Skeletal muscle tissue (tissue), 4 donors: Measurements from ENCODE around the gene C6orf132. TPM values are rescaled to one million over a fixed set of nuclear protein-coding genes. Genes with fewer than 3 reads are reported as not detected.

Source experiments
- H3K27ac ChIP-seq: one replicate; pipeline ENCODE4 v1.7.0; 2013; ENCODE audit warnings: mild to moderate bottlenecking, low read depth, low read length, inconsistent platforms
- H3K27me3 ChIP-seq, 3 donors: one replicate each; pipeline ENCODE4 v1.7.0; 2013; ENCODE audit warnings: low read length in 3 of 3; ENCODE audit not compliant: control insufficient read depth in 3 of 3, insufficient read depth in 3 of 3
- H3K36me3 ChIP-seq, 3 donors: one replicate each; pipeline ENCODE4 v1.7.0; 2013; ENCODE audit warnings: low read length in 3 of 3; ENCODE audit not compliant: control insufficient read depth in 3 of 3, insufficient read depth in 3 of 3
- H3K4me1 ChIP-seq, 3 donors: one replicate each; pipeline ENCODE4 v1.7.0; 2013; ENCODE audit warnings: low read length in 3 of 3, mild to moderate bottlenecking in 3 of 3; ENCODE audit not compliant: control insufficient read depth in 3 of 3, insufficient read depth in 3 of 3
- H3K4me3 ChIP-seq, 3 donors: one replicate each; pipeline ENCODE4 v1.7.0; 2013; ENCODE audit warnings: low read length in 3 of 3
- H3K9ac ChIP-seq, 3 donors: one replicate each; pipeline ENCODE4 v1.7.0; 2013; ENCODE audit warnings: low read length in 3 of 3, mild to moderate bottlenecking in 3 of 3, moderate library complexity in 2 of 3, low read depth in 1 of 3
- H3K9me3 ChIP-seq, 3 donors: one replicate each; pipeline ENCODE4 v1.7.0; 2013; ENCODE audit warnings: low read length in 3 of 3; ENCODE audit not compliant: control insufficient read depth in 3 of 3
- total RNA-seq: library from RNA; depleted of rRNA; stranded (reverse); fragments of >200 nt; gene quantifications from one replicate; pipeline ENCODE4 v1.2.3, GENCODE V29; 2014
- donor health status: Osteomylitis.

C6orf132 gene
- total RNA-seq, 1 donor from 2014 or later = under 0.01 TPM

DNA sequence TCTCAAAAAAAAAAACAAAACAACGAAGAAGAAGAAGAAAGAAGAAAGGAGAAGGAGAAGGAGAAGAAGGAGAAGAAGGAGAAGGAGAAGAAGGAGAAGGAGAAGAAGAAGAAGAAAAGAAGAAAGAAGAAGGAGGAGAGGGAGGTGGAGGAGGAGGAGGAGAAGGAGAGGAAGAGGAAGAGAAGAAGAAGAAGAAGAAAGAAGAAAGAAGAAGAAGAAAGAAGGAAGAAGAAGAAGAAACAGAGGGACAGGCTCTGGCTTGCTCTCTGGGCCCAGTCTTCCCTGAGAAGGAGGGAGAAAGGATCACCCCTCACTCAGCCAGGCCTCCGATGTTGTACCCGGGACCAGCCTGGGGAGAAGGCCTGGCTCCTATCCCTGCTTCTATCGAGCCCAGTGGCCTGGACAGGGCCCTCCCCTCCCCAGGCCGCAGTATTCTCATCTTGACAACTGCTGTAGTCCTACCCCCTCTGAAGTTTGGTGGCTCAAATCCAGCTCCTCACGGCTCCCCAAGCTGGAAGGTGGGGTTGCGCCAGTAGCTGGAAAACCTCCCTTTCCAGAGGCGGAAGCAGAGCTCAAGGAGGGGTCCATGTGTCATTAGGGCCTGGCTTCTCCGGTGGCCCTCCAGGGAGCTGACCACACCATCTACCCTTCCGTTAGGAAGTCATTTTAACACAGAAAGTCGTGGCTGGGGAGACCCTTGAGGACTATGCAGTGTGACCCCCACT is 18.9 kb downstream of the C6orf132 start:
- no peak overlapping the region for H3K4me3 ChIP-seq
- peaks cover under 1 to 2% (median under 1%) of the 10 kb centered on the region in 3 donors for H3K4me1 ChIP-seq
- no peaks in the 10 kb centered on the region for H3K36me3 ChIP-seq
- H3K27me3 ChIP-seq = no peaks in the 10 kb centered on the region
- H3K9me3 ChIP-seq = no peaks in the 10 kb centered on the region
- H3K9ac ChIP-seq = no peak overlapping the region
- H3K27ac ChIP-seq = no peak overlapping the region

DNA sequence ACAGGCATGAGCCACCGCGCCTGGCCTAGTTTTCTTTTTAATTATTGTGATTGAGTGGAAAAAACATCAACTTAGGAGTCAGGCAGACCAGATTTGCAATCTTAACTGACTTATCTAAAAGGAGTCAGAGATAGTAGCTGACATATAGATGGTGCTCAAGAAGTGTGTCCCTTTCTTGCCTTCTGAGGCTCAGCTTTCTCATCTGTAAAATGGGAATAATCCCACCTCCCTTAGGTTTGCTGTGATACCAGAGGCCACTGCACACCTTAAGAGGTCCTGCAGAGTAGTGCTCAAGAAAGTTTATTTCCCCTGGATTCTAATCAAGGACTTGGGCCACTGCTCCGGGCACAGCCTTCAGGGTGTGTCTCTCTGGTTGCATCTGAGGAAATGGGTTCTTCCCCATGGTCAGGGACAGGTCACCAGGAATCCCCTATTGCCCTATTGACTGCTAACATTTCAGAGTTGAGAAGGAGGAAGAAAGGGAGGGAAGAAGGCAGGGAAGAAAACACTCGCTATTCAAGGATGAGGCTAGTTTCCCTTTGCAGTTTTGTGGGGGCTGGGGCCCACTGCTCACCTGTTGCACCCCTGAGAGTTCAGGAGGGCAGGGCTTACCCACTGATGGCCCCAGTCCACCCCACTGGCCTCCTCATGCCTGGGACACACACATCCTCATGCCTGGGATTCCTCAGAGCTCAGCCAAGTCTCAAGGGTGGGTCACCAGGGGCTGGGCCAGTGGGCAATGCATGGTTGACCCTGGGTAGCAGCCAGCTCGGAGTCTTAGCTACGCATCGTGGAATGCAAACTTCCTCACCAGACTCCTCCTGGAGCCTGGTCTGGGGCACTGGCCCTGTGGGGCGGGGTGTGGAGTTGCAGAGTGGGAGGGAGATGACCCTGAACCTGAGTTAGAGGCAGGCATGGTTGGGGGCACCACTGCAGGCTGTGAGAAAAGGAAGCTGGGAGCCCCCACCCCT is 21.2 kb downstream of the C6orf132 start:
- H3K36me3 ChIP-seq = no peaks in the 10 kb centered on the region
- no peak overlapping the region for H3K4me3 ChIP-seq
- no peak overlapping the region for H3K27ac ChIP-seq
- no peaks in the 10 kb centered on the region for H3K27me3 ChIP-seq
- peaks cover 8 to 10% (median 8%) of the 10 kb centered on the region in 3 donors for H3K4me1 ChIP-seq
- no peaks in the 10 kb centered on the region for H3K9me3 ChIP-seq
- H3K9ac ChIP-seq = no peak overlapping the region

DNA sequence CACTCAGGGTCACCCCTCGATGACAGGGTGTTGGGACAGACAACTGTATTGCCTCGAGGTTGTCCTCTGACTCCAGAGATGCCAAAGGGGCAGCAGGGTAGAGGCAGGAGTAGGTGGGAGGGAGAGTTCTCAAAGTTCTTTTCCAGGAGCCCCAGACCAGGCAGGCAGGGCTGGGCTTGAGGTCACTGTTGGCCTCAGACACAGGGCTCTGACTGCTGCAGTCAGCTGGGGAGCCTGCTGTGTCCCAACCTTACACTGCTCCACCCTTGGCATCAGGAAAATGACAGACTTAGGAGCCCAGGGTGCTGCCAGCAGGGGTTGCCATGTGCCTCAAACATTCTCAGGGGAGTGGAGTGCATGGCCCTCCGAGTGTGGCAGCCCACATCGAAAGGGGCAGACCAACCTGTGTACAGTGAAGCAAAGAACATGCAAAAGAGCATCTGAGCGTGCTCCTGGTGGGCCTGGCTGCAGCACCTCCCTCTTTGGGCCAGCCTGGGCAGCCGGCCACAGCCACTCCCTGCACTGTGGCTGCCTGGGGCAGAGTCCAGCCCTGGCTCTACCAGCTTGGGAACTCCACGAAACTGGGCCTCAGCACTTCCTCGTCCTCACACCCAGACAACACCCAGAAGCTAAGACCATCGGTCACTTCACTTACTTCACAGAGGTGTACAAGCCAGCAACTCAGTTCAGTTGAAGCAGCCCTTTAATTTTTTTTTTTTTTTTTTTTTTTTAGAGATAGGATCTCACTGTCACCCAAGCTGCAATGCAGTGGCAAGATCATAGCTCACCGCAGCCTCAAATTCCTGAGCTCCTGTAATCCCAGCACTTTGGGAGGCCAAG is 24.0 kb downstream of the C6orf132 start:
- no peak overlapping the region for H3K27ac ChIP-seq
- no peaks in the 10 kb centered on the region for H3K9me3 ChIP-seq
- H3K9ac ChIP-seq = peak overlapping the region; percentile 2 to 67 (median 57)
- peaks cover 8 to 10% (median 8%) of the 10 kb centered on the region in 3 donors for H3K4me1 ChIP-seq
- H3K27me3 ChIP-seq = no peaks in the 10 kb centered on the region
- no peaks in the 10 kb centered on the region for H3K36me3 ChIP-seq
- H3K4me3 ChIP-seq = peak overlapping the region in 1 of 3 donors; percentile 19

DNA sequence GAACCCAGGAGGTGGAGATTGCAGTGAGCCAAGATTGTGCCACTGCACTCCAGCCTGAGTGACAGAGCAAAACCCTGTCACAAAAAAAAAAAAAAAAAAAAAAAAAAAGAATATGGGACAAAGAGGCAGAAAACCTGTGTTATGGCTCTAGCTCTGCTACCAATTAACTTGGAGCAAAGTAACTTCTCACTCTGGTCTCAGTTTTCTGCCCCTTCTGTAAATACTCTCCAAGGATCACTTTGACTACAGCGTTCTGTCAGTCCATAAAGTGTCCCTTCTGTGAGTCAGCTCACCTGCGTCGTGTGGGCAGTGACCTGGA is 24.6 kb downstream of the C6orf132 start:
- H3K4me1 ChIP-seq = peaks cover 8 to 10% (median 8%) of the 10 kb centered on the region in 3 donors
- H3K9ac ChIP-seq = peak overlapping the region; percentile 2 to 67 (median 57)
- no peak overlapping the region for H3K27ac ChIP-seq
- H3K36me3 ChIP-seq = no peaks in the 10 kb centered on the region
- no peaks in the 10 kb centered on the region for H3K9me3 ChIP-seq
- no peaks in the 10 kb centered on the region for H3K27me3 ChIP-seq
- H3K4me3 ChIP-seq = no peak overlapping the region

DNA sequence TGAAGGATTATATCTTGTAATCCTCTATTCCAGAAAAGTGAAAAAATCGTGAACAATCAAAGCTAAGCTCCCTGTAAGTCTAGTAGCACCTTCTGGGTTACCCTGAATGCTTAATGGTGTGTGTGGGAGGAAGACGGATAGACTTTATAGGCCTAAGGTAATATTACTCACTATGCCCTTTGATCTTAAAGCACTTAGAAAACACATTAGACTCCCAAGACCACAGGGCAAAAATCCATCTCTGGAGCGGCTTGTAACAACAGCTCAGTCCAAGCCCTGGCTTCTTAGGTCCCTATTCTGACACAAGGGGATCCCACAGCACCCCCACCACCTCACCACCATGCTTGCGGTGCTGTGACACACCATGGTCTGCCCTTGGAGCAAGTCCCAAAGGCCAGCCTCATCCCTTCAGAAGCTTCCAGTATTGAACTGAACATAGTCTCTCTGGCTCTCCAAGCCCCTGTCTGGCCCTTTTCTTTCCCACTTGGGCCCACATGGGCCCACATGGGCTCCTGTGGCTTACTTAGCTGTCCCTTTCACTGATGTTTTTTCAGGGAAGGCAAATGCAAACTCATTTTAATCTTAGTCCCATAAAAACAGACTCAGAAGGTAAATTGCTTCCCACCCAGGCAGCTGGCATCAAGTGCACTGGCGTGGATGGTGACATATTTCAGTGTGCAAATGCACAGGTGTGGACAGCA is 28.3 kb downstream of the C6orf132 start:
- Histone ChIP-seq H3K9ac (no peak overlapping the region), H3K27ac (no peak overlapping the region), H3K9me3 (peaks cover 0 to 4% (median 3%) of the 10 kb centered on the region in 3 donors)

DNA sequence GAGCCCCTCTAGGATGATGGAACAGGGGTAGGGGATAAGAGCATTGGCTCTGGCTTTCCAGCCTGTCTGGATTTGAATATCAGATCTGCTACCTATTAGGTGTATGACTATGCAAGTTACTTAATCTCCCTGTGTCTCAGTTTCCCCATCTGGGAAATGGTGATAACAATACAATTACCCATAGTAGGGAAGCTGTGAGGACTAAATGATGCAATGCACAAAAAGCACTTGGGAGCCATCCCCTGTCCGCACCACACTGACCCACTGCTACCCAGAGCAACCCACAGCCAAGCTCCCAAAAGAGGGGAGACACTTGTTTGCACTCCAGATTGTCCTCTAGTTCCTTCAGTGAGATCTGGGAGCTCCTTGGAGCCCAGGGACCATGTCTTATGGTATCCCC is 30.1 kb downstream of the C6orf132 start:
- Histone ChIP-seq H3K4me1 (no peaks in the 10 kb centered on the region), H3K9me3 (peaks cover 0 to 4% (median 3%) of the 10 kb centered on the region in 3 donors), H3K4me3 (no peak overlapping the region), H3K27me3 (peaks cover 0 to 4% (median 0%) of the 10 kb centered on the region in 3 donors), H3K9ac (no peak overlapping the region), H3K36me3 (no peaks in the 10 kb centered on the region), H3K27ac (no peak overlapping the region)

More for the DNA sequence above, 28.3 kb downstream of the C6orf132 start:
- H3K36me3 ChIP-seq = no peaks in the 10 kb centered on the region
- H3K4me1 ChIP-seq = peaks cover 8 to 10% (median 8%) of the 10 kb centered on the region in 3 donors
- no peaks in the 10 kb centered on the region for H3K27me3 ChIP-seq
- no peak overlapping the region for H3K4me3 ChIP-seq

DNA sequence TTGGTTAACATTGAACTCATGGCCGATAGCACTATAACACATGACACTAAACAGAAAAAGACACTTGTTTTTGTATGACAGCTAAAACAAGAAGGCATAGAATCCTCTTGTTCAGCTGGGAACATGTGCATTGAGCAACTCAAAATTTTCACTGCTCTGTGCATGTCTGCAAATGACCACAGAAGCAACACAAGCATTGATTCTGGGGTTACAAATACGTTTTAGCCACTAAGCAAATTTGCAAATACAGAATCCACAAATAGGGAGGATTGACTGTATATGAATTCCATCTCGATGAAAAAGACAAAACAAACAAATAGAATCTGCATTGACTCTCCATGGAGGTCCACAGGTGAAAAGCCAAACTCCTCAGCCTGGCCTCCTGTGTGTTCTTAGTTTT is 31.7 kb downstream of the C6orf132 start:
- H3K9ac ChIP-seq = no peak overlapping the region

DNA sequence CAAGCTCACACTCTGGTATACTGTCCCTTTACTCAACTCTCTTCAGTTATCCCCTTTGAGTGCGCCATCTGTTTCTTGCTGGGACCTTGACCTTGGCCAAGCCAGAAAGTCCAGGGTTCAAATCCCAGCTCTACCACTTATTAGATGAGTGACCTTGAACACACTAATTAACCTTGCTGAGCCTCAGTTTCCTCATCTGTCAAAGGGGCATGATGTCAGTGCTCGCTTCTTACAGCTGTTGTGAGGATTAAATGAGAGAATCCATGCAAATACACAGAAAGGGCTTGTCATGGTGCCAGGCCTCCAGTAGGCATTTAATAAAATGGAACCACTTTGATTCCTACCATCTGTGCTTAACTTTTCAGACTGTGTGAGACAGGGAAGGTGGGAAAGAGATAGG is 34.3 kb downstream of the C6orf132 start:
- Histone ChIP-seq H3K9ac (no peak overlapping the region), H3K9me3 (peaks cover 0 to 4% (median 3%) of the 10 kb centered on the region in 3 donors), H3K36me3 (no peaks in the 10 kb centered on the region), H3K27ac (no peak overlapping the region), H3K4me1 (peaks cover 0 to 4% (median 3%) of the 10 kb centered on the region in 3 donors), H3K27me3 (peaks cover 12 to 17% (median 15%) of the 10 kb centered on the region in 3 donors), H3K4me3 (no peak overlapping the region)

More for the DNA sequence above, 31.7 kb downstream of the C6orf132 start:
- Histone ChIP-seq H3K4me3 (no peak overlapping the region), H3K36me3 (no peaks in the 10 kb centered on the region), H3K27ac (no peak overlapping the region), H3K9me3 (peaks cover 0 to 4% (median 3%) of the 10 kb centered on the region in 3 donors), H3K27me3 (peaks cover 0 to 8% (median 1%) of the 10 kb centered on the region in 3 donors), H3K4me1 (no peaks in the 10 kb centered on the region)
